ENCODE results near the gene PIGS.

PIGS gene

GRCh38 chr17:28511858-28512461 is 59.4 kb downstream of the PIGS start:
- DNase-seq, result no peak

- no peak for DNase-seq
Measured at GRCh38 chr17:28509789-28510188, 61.5 kb downstream of the PIGS start.

- no peak for DNase-seq
Measured at GRCh38 chr17:28508211-28508724, 63.1 kb downstream of the PIGS start.

GRCh38 chr17:28507567-28508203 is 63.6 kb downstream of the PIGS start:
- no peak for DNase-seq

- no peak for DNase-seq
Measured at GRCh38 chr17:28506763-28507487, 64.4 kb downstream of the PIGS start.

- no peak for DNase-seq
Measured at GRCh38 chr17:28505986-28506665, 65.2 kb downstream of the PIGS start, which contains the start of gene FOXN1. TSS of gene FOXN1 (plus strand) at chr17:28506348. CDS start at chr17:28523970, 17,622 bp downstream.

- DNase-seq, result no peak
Measured at GRCh38 chr17:28503420-28503819, 67.9 kb downstream of the PIGS start.

Data from nucleus accumbens (tissue), 56 donors.